PC-9 (cell line): ENCODE data around the gene PIGR. TPM values are rescaled to one million over a fixed set of nuclear protein-coding genes. Genes with fewer than 3 reads are reported as not detected.
A peak's percentile ranks its signal among the peaks of the same experiment; 100 is the strongest.

ENCODE experiments used
- BruUV-seq: library from RNA; stranded (reverse); fragments of 400-500 nt; replicated peaks from 2 replicates; lab custom pipeline; 2021; lab: Mats Ljungman, UMichigan
- CTCF ChIA-PET: fragments of 300-600 bp; sonication (Branson Sonifier 250); formaldehyde crosslinking; loops from one replicate; lab custom pipeline; 2022; ENCODE audit warnings: antibody characterized with exemption; lab: Charles Lee
- POLR2A ChIA-PET: fragments of 300-600 bp; sonication (Branson Sonifier 250); formaldehyde crosslinking; loops from one replicate; lab custom pipeline; 2022; ENCODE audit warnings: antibody characterized with exemption; ENCODE audit not compliant: unreplicated experiment; lab: Charles Lee
- DNase-seq, 2 experiments: peaks; one replicate each; pipeline versions ENCODE4 v3.0.0 to v3.0.0-alpha.2; 2015 to 2022; ENCODE audit warnings: mixed read lengths in 1 of 2
- H2AFZ ChIP-seq: fragments of 200-600 bp; sonication (generic); 2 replicates; pipeline ENCODE4 v1.8.1; 2017; ENCODE audit warnings: antibody characterized with exemption
- H3F3A ChIP-seq: fragments of 200-600 bp; sonication (generic); 2 replicates; pipeline ENCODE4 v1.8.1; 2017; ENCODE audit warnings: antibody characterized with exemption, mild to moderate bottlenecking, low read depth; ENCODE audit not compliant: insufficient read depth
- H3K27ac ChIP-seq: fragments of 200-600 bp; sonication (generic); 2 replicates; pipeline ENCODE4 v1.6.1; 2016; ENCODE audit warnings: mixed run types
- H3K27me3 ChIP-seq: fragments of 200-600 bp; sonication (generic); 2 replicates; pipeline ENCODE4 v1.6.1; 2016; ENCODE audit warnings: low read depth, mixed run types; ENCODE audit not compliant: insufficient read depth
- H3K36me3 ChIP-seq: fragments of 200-600 bp; sonication (generic); 2 replicates; pipeline ENCODE4 v1.6.1; 2016; ENCODE audit warnings: low read depth, mixed run types
- H3K4me1 ChIP-seq: fragments of 200-600 bp; sonication (generic); replicated peaks from 2 replicates; pipeline ENCODE4 v1.6.1; 2016; ENCODE audit warnings: mixed run types; ENCODE audit not compliant: insufficient read depth
- H3K4me2 ChIP-seq: fragments of 200-600 bp; sonication (generic); 2 replicates; pipeline ENCODE4 v1.6.1; 2017; ENCODE audit warnings: mixed run types
- H3K4me3 ChIP-seq: fragments of 200-600 bp; sonication (generic); 2 replicates; pipeline ENCODE4 v1.6.1; 2016; ENCODE audit warnings: mixed run types
- H3K79me2 ChIP-seq: fragments of 200-600 bp; sonication (generic); 2 replicates; pipeline ENCODE4 v1.6.1; 2017; ENCODE audit warnings: low read depth, mixed run types
- H3K9me2 ChIP-seq: fragments of 200-600 bp; sonication (generic); 2 replicates; pipeline ENCODE4 v1.8.1; 2017; ENCODE audit warnings: mild to moderate bottlenecking; ENCODE audit not compliant: insufficient read depth
- H3K9me3 ChIP-seq: fragments of 200-600 bp; sonication (generic); 2 replicates; pipeline ENCODE4 v1.8.1; 2016; ENCODE audit warnings: low read depth; ENCODE audit not compliant: insufficient read depth
- H4K20me1 ChIP-seq: fragments of 200-600 bp; sonication (generic); 2 replicates; pipeline ENCODE4 v1.8.1; 2017; ENCODE audit not compliant: insufficient read depth
- CTCF ChIP-seq: fragments of 200-600 bp; sonication (generic); conservative IDR thresholded peaks from 2 replicates; pipeline ENCODE4 v1.6.1; 2017; ENCODE audit warnings: mixed run types, antibody characterized with exemption, mild to moderate bottlenecking, moderate library complexity
- EZH2 ChIP-seq: fragments of 200-600 bp; sonication (generic); IDR thresholded peaks from 2 replicates; pipeline ENCODE4 v1.8.0; 2017; ENCODE audit warnings: antibody characterized with exemption, low read depth
- intact Hi-C: fragments of 100-400 bp; cut with micrococcal nuclease; formaldehyde crosslinking; loops from one replicate; pipeline ENCODE4 v1.10.0; 2022; ENCODE audit not compliant: unreplicated experiment
- total RNA-seq: library from RNA; stranded (reverse); gene quantifications from 2 replicates; pipeline ENCODE4 v1.2.3, GENCODE V29; 2021

Gene PIGR
- total RNA-seq, 1 experiment from 2014 or later: not detected

DNA sequence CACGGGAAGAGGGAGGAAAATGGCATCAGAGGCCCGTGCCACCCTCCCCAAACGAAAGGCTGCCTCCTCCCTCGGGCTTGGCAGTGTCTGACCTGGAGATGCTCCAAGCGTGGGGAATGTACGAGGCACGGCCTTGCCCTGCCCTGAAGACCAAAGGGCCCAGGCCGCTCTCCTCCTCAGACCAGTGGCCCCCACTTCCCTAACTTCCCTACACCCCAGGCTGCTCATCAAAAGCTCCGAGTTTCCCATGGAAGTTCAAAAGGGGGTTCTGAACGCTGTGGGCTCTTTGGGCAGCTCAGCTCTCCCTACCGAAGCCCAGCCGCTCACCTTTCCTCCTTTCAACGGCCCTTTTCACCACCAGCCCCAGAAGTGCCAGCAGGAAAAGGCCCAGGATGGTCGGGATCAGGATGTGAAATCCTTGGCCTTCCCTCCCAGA lies 36.4 kb downstream of the PIGR start:
- Histone ChIP-seq H3K27ac (no peak overlapping the region), H3K36me3 (no peaks in the 10 kb centered on the region), H4K20me1 (no peaks in the 10 kb centered on the region), H3F3A (peaks cover 28% of the 10 kb centered on the region; the same call in 1 of the 2 replicates), H3K4me1 (peaks cover 19% of the 10 kb centered on the region), H3K27me3 (no peaks in the 10 kb centered on the region), H3K4me3 (peak overlapping the region; percentile 58), H3K9me2 (no peaks in the 10 kb centered on the region), H3K9me3 (no peaks in the 10 kb centered on the region), H2AFZ (peak overlapping the region; percentile 77), H3K79me2 (no peaks in the 10 kb centered on the region), H3K4me2 (peak overlapping the region; percentile 71)
- TF ChIP-seq EZH2: no peak
- no peak for TF ChIP-seq CTCF
- CTCF ChIA-PET: interaction anchor here (0.8 to 1.8 kb wide), 6 partner anchors 15 to 175 kb away, joined by 3 to 7 read pairs (median 4); partner anchors contain the start of gene PFKFB2
- no TSS peak for BruUV-seq
- intact Hi-C loops: loop anchor here (2.0 to 5.0 kb wide), 6 partner anchors 45 to 587 kb away; partner anchors contain the start of genes CR1 and IL20
- POLR2A ChIA-PET: interaction anchor here (0.6 to 0.7 kb wide), 2 partner anchors 115 to 440 kb away, joined by 3 read pairs; no protein-coding TSS in a partner anchor
- DNase-seq: no peak

- no peaks in the 10 kb centered on the region for H3K79me2 ChIP-seq
- ChIA-PET CTCF (interaction anchor here (0.6 to 1.8 kb wide), 12 partner anchors 10 to 298 kb away, joined by 3 to 10 read pairs (median 4); partner anchors contain the start of genes EIF2D and PFKFB2), POLR2A (interaction anchor here (0.6 to 0.8 kb wide), 4 partner anchors 116 to 440 kb away, joined by 3 to 5 read pairs (median 4); partner anchors contain the start of gene C1orf116)
- H3K36me3 ChIP-seq: no peaks in the 10 kb centered on the region
- H4K20me1 ChIP-seq: no peaks in the 10 kb centered on the region
- H3K4me2 ChIP-seq: peak overlapping the region; percentile 71
- peak overlapping the region; percentile 77 for H2AFZ ChIP-seq
- H3K27ac ChIP-seq: no peak overlapping the region
- TF ChIP-seq CTCF (no peak; the same call in 1 of the 2 replicates), EZH2 (no peak)
- H3K9me2 ChIP-seq: no peaks in the 10 kb centered on the region
- peak overlapping the region; percentile 58 for H3K4me3 ChIP-seq
- H3K4me1 ChIP-seq: peaks cover 23% of the 10 kb centered on the region
- no peaks in the 10 kb centered on the region for H3K9me3 ChIP-seq
- TSS peak; percentile 46 for BruUV-seq
- H3K27me3 ChIP-seq: no peaks in the 10 kb centered on the region
- intact Hi-C loops: no loop called here
- DNase-seq: peak; percentile 70 to 86
- H3F3A ChIP-seq: peaks cover 32% of the 10 kb centered on the region; the same call in 1 of the 2 replicates
These were observed 36.9 kb downstream of the PIGR start for GRCh38 chr1:206909161-206909882.

DNA sequence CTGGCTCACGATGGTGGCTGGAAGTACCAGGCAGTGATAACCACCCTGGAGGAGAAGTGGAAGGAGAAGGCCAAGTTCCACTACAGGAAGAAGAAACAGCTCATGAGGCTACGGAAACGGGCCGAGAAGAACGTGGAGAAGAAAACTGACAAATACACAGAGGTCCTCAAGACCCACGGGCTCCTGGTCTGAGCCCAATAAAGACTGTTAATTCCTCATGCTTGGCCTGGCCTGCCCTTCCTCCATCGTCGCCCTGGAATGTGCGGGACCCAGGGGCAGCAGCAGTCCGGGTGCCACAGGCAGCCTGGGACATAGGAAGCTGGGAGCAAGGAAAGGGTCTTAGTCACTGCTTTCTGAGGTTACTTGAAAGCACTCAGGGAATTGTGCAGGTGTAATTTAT lies 38.2 kb downstream of the PIGR start:
- ChIA-PET POLR2A (no interaction called here), CTCF (no interaction called here)
- no peak for DNase-seq
- no peaks in the 10 kb centered on the region for H4K20me1 ChIP-seq
- peaks cover 23% of the 10 kb centered on the region for H3K4me1 ChIP-seq
- H3K4me3 ChIP-seq: no peak overlapping the region
- peaks cover 33% of the 10 kb centered on the region; the same call in 1 of the 2 replicates for H3F3A ChIP-seq
- intact Hi-C loops: no loop called here
- no peaks in the 10 kb centered on the region for H3K79me2 ChIP-seq
- no peak overlapping the region for H3K4me2 ChIP-seq
- H3K36me3 ChIP-seq: no peaks in the 10 kb centered on the region
- no peaks in the 10 kb centered on the region for H3K9me3 ChIP-seq
- H2AFZ ChIP-seq: no peak overlapping the region
- no peak overlapping the region for H3K27ac ChIP-seq
- BruUV-seq: no TSS peak
- no peaks in the 10 kb centered on the region for H3K27me3 ChIP-seq
- H3K9me2 ChIP-seq: no peaks in the 10 kb centered on the region
- TF ChIP-seq EZH2: no peak
- TF ChIP-seq CTCF: no peak
